ENCODE measurements around the gene CCL23.
"Not testable (repeated sequence)": the region's sequence is repeated elsewhere in the genome, so short reads cannot be mapped to it uniquely, and the experiment has no call there.

The CCL23 gene

GRCh38 chr17:36017799-36018198 is at the start of gene CCL23:
TSS of gene CCL23 (minus strand) at chr17:36017972. CDS start at chr17:36017897, 75 bp downstream.
- DNase-seq = no peak

- no peak for DNase-seq
Measured at GRCh38 chr17:36066365-36066985, 48.7 kb upstream of the CCL23 start.

- DNase-seq = no peak
Measured at GRCh38 chr17:36063786-36064541, 46.2 kb upstream of the CCL23 start, which contains the start of gene CCL18. TSS of gene CCL18 (plus strand) at chr17:36064272. CDS start at chr17:36064343, 71 bp downstream.

GRCh38 chr17:36060816-36061215 is 43.0 kb upstream of the CCL23 start:
- no peak for DNase-seq

GRCh38 chr17:36059406-36059805 is 41.6 kb upstream of the CCL23 start:
- DNase-seq = no peak

- DNase-seq = no peak
Measured at GRCh38 chr17:36057911-36058310, 40.1 kb upstream of the CCL23 start.

GRCh38 chr17:36055921-36056520 is 38.2 kb upstream of the CCL23 start:
- DNase-seq = no peak

GRCh38 chr17:36055171-36055570 is 37.4 kb upstream of the CCL23 start:
- no peak for DNase-seq

- no peak for DNase-seq
Measured at GRCh38 chr17:36049643-36050042, 31.9 kb upstream of the CCL23 start.

GRCh38 chr17:36048066-36048465 is 30.3 kb upstream of the CCL23 start:
- DNase-seq = no peak

GRCh38 chr17:36036235-36036634 is 18.5 kb upstream of the CCL23 start:
- DNase-seq = no peak

- no peak for DNase-seq
Measured at GRCh38 chr17:36034127-36034526, 16.4 kb upstream of the CCL23 start.

- DNase-seq = no peak
Measured at GRCh38 chr17:36030956-36031355, 13.2 kb upstream of the CCL23 start.

- no peak for DNase-seq
Measured at GRCh38 chr17:36027761-36028160, 10.0 kb upstream of the CCL23 start.

GRCh38 chr17:36024106-36024869 is 6.5 kb upstream of the CCL23 start:
- DNase-seq = no peak

- DNase-seq = no peak
Measured at GRCh38 chr17:36019423-36019822, 1.7 kb upstream of the CCL23 start.

- no peak for DNase-seq
Measured at GRCh38 chr17:36016555-36016954, 1.2 kb downstream of the CCL23 start.

GRCh38 chr17:36015895-36016294 is 1.9 kb downstream of the CCL23 start:
- not testable (repeated sequence) for DNase-seq

GRCh38 chr17:36014946-36015345 is 2.8 kb downstream of the CCL23 start:
- DNase-seq = no peak

- DNase-seq = no peak
Measured at GRCh38 chr17:36011201-36011600, 6.6 kb downstream of the CCL23 start.

GRCh38 chr17:36008998-36009665 is 8.6 kb downstream of the CCL23 start:
- DNase-seq = no peak

GRCh38 chr17:36004594-36005108 is 13.1 kb downstream of the CCL23 start:
- DNase-seq = no peak
